ENCODE data around the gene LRPAP1.

DNA sequence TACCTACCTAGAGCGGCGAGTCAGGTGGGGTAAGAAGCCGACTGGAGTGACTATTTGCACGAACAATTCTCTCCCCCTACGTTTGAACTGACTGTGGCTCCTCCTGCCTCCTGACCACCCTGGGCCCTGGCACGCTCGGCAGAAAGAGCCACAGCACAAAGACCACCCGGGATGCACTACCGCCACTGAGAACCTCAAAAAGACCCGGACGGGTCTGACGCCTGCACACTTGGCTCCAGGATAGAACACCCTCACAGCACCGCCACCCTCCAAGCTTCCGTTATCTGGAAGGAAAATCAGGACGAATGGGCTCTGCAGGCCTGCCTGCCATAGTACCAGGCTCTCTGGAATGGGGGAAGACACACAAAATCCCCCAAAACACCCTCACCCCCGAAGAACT lies 2.2 kb downstream of the LRPAP1 start:
- TF ChIP-seq, protein P1, sequence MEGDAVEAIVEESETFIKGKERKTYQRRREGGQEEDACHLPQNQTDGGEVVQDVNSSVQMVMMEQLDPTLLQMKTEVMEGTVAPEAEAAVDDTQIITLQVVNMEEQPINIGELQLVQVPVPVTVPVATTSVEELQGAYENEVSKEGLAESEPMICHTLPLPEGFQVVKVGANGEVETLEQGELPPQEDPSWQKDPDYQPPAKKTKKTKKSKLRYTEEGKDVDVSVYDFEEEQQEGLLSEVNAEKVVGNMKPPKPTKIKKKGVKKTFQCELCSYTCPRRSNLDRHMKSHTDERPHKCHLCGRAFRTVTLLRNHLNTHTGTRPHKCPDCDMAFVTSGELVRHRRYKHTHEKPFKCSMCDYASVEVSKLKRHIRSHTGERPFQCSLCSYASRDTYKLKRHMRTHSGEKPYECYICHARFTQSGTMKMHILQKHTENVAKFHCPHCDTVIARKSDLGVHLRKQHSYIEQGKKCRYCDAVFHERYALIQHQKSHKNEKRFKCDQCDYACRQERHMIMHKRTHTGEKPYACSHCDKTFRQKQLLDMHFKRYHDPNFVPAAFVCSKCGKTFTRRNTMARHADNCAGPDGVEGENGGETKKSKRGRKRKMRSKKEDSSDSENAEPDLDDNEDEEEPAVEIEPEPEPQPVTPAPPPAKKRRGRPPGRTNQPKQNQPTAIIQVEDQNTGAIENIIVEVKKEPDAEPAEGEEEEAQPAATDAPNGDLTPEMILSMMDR (optimal IDR thresholded peaks at IDR 0.05 in 1 of 3, IDR thresholded peaks at IDR 0.05 in 1 of 3, conservative IDR thresholded peaks at IDR 0.05 in 1 of 3; ENCODE audit: extremely low read depth in 1 of 3, insufficient read depth in 2 of 3, low read length in 3 of 3), result no peak
- TF ChIP-seq EZH2 (IDR thresholded peaks at IDR 0.05; ENCODE audit: low read length), result no peak

Data from keratinocyte (primary cell).